HCT116 (cell line): ENCODE measurements around the gene LRP2. TPM values are rescaled to one million over a fixed set of nuclear protein-coding genes. Genes with fewer than 3 reads are reported as not detected.

Experiments
- ATAC-seq: fragments of 200-7000 bp; cut with Tn5 transposase; 2 replicates; pipeline ENCODE4 v1.9.1; 2020; ENCODE audit warnings: mild to moderate bottlenecking, moderate library complexity
- BruUV-seq: library from RNA; stranded (reverse); fragments of 400-500 nt; replicated peaks from 2 replicates; lab custom pipeline; 2021; lab: Mats Ljungman, UMichigan
- CTCF ChIA-PET: fragments of 300-600 bp; sonication (Branson Sonifier 250); formaldehyde crosslinking; loops from one replicate; lab custom pipeline; 2021; ENCODE audit warnings: antibody characterized with exemption; lab: Charles Lee
- POLR2A ChIA-PET: fragments of 300-600, 350-600 bp; sonication (Branson Sonifier 250); formaldehyde crosslinking; loops from one replicate; lab custom pipeline; 2021; ENCODE audit warnings: antibody characterized with exemption; lab: Charles Lee
- RAD21 ChIA-PET, 2 experiments: fragments of 300-600 bp; sonication (Branson Sonifier 250); formaldehyde crosslinking; loops; one replicate each; lab custom pipeline; 2023; ENCODE audit warnings: low total read pairs in 2 of 2; ENCODE audit not compliant: uncharacterized antibody in 2 of 2, unreplicated experiment in 2 of 2, low non-redundant PET in 1 of 2; lab: Charles Lee
- DNase-seq: peaks from one replicate; pipeline ENCODE4 v3.0.0-alpha.2; 2010; ENCODE audit warnings: low read depth, low spot score
- H2AFZ ChIP-seq: fragments of 200-600 bp; shearing (Covaris generic), sonication (generic); 2 replicates; pipeline ENCODE4 v1.6.1; 2017; ENCODE audit warnings: low read depth, mixed run types, mixed read lengths, antibody characterized with exemption, low read length; ENCODE audit not compliant: poor library complexity, severe bottlenecking
- H3K27ac ChIP-seq: 2 replicates; pipeline ENCODE4 v1.5.1; 2012; ENCODE audit warnings: low read depth, low read length
- H3K27me3 ChIP-seq: fragments of 200-600 bp; sonication (generic); 2 replicates; pipeline ENCODE4 v1.6.1; 2016; ENCODE audit warnings: mixed run types, low read length, mixed read lengths; ENCODE audit not compliant: insufficient read depth
- H3K36me3 ChIP-seq, 2 experiments: fragments of 200-500 bp in 1 of 2; fragments of 200-600 bp in 1 of 2; sonication (Bioruptor generic) in 1 of 2; sonication (generic) in 1 of 2; 2 replicates each; pipeline versions ENCODE4 v1.5.1 to v1.6.1; 2014 to 2016; ENCODE audit warnings: low read length in 2 of 2, inconsistent platforms in 1 of 2, mixed read lengths in 1 of 2, mixed run types in 1 of 2; ENCODE audit not compliant: insufficient read depth in 2 of 2, control insufficient read depth in 1 of 2
- H3K4me1 ChIP-seq, 2 experiments: fragments of 200-600 bp in 1 of 2; sonication (generic) in 1 of 2; 2 replicates each; pipeline versions ENCODE4 v1.5.1 to v1.6.1; 2012 to 2017; ENCODE audit warnings: low read length in 2 of 2, inconsistent platforms in 1 of 2, mild to moderate bottlenecking in 1 of 2, mixed read lengths in 1 of 2, mixed run types in 1 of 2, moderate library complexity in 1 of 2; ENCODE audit not compliant: insufficient read depth in 2 of 2, control insufficient read depth in 1 of 2
- H3K4me2 ChIP-seq: fragments of 200-600 bp; sonication (generic); 2 replicates; pipeline ENCODE4 v1.6.1; 2017; ENCODE audit warnings: mixed run types, low read length, mixed read lengths
- H3K4me3 ChIP-seq, 2 experiments: fragments of 200-600 bp in 1 of 2; sonication (generic) in 1 of 2; replicated peaks in 1 of 2; 2 replicates each; pipeline ENCODE4 v1.5.1; 2011 to 2016; ENCODE audit warnings: low read length in 2 of 2, control low read depth in 1 of 2, low read depth in 1 of 2, mild to moderate bottlenecking in 1 of 2, mixed read lengths in 1 of 2, mixed run types in 1 of 2
- H3K79me2 ChIP-seq: fragments of 200-600 bp; sonication (generic); 2 replicates; pipeline ENCODE4 v1.6.1; 2017; ENCODE audit warnings: mild to moderate bottlenecking, mixed run types, low read length, moderate library complexity, mixed read lengths; ENCODE audit not compliant: insufficient read depth
- H3K9ac ChIP-seq: fragments of 200-600 bp; sonication (generic); 2 replicates; pipeline ENCODE4 v1.6.1; 2016; ENCODE audit warnings: low read length, mixed read lengths
- H3K9me2 ChIP-seq: fragments of 200-600 bp; sonication (generic), shearing (Covaris generic); 2 replicates; pipeline ENCODE4 v1.6.1; 2017; ENCODE audit warnings: mixed run types, mild to moderate bottlenecking, moderate library complexity; ENCODE audit not compliant: insufficient read depth
- H3K9me3 ChIP-seq, 2 experiments: fragments of 200-500 bp in 1 of 2; fragments of 200-600 bp in 1 of 2; sonication (Bioruptor generic) in 1 of 2; sonication (generic) in 1 of 2; 2 replicates each; pipeline ENCODE4 v1.6.1; 2014 to 2017; ENCODE audit warnings: low read length in 2 of 2, mixed read lengths in 2 of 2, inconsistent platforms in 1 of 2, low read depth in 1 of 2, mild to moderate bottlenecking in 1 of 2, mixed run types in 1 of 2, moderate library complexity in 1 of 2; ENCODE audit not compliant: control insufficient read depth in 1 of 2, insufficient read depth in 1 of 2
- H4K20me1 ChIP-seq: fragments of 200-600 bp; sonication (generic), shearing (Covaris generic); 2 replicates; pipeline ENCODE4 v1.6.1; 2017; ENCODE audit warnings: mixed run types, mild to moderate bottlenecking, moderate library complexity; ENCODE audit not compliant: insufficient read depth
- ATF3 ChIP-seq: IDR thresholded peaks from 2 replicates; pipeline ENCODE4 v1.6.1; 2012
- CBX3 ChIP-seq: IDR thresholded peaks from 2 replicates; pipeline ENCODE4 v1.6.1; 2012; ENCODE audit warnings: low read depth
- EGR1 ChIP-seq: IDR thresholded peaks from 2 replicates; pipeline ENCODE4 v1.6.1; 2012; ENCODE audit warnings: low read depth
- ELF1 ChIP-seq: IDR thresholded peaks from 2 replicates; pipeline ENCODE4 v1.6.1; 2012; ENCODE audit warnings: low read depth, borderline replicate concordance
- EZH2 ChIP-seq: fragments of 200-600 bp; sonication (generic); IDR thresholded peaks from 2 replicates; pipeline ENCODE4 v1.6.1; 2017; ENCODE audit warnings: antibody characterized with exemption, mixed run types
- EZH2phosphoT487 ChIP-seq: fragments of 200-600 bp; IDR thresholded peaks from 2 replicates; pipeline ENCODE4 v1.6.1; 2018; ENCODE audit warnings: antibody characterized with exemption, borderline replicate concordance
- FOSL1 ChIP-seq: IDR thresholded peaks from 2 replicates; pipeline ENCODE4 v1.6.1; 2012; ENCODE audit warnings: low read depth
- JUND ChIP-seq: IDR thresholded peaks from 2 replicates; pipeline ENCODE4 v1.6.1; 2012
- POLR2AphosphoS5 ChIP-seq: IDR thresholded peaks from 2 replicates; pipeline ENCODE4 v1.6.1; 2011; ENCODE audit warnings: mild to moderate bottlenecking, low read depth, low read length, moderate library complexity
- REST ChIP-seq: IDR thresholded peaks from 2 replicates; pipeline ENCODE4 v1.6.1; 2012; ENCODE audit warnings: low read depth
- SIN3A ChIP-seq: IDR thresholded peaks from 2 replicates; pipeline ENCODE4 v1.6.1; 2012; ENCODE audit warnings: low read depth
- SP1 ChIP-seq: IDR thresholded peaks from 2 replicates; pipeline ENCODE4 v1.6.1; 2012; ENCODE audit warnings: low read depth
- TCF7L2 ChIP-seq: IDR thresholded peaks from 2 replicates; pipeline ENCODE4 v1.7.0; 2011; ENCODE audit warnings: borderline replicate concordance, inconsistent platforms; ENCODE audit not compliant: insufficient read depth, insufficient read length; ENCODE audit errors: extremely low read depth
- YY1 ChIP-seq: IDR thresholded peaks from 2 replicates; pipeline ENCODE4 v1.6.1; 2011; ENCODE audit warnings: low read length, low read depth, moderate library complexity, mild to moderate bottlenecking; ENCODE audit not compliant: insufficient replicate concordance; ENCODE audit errors: extremely low read depth
- ZNF274 ChIP-seq: fragments of 200-500 bp; sonication (Bioruptor generic); IDR thresholded peaks from 2 replicates; pipeline ENCODE4 v1.6.1; 2014; ENCODE audit warnings: mild to moderate bottlenecking, low read depth, low read length, inconsistent platforms
- intact Hi-C: fragments of 100-400 bp; cut with micrococcal nuclease; formaldehyde crosslinking; loops from 2 replicates; pipeline ENCODE4 v1.10.0; 2022
- total RNA-seq: library from RNA; stranded (reverse); gene quantifications from one replicate; pipeline ENCODE4 v1.2.1, GENCODE V29; 2021; ENCODE audit not compliant: unreplicated experiment

LRP2 gene
- total RNA-seq, 1 experiment from 2014 or later: 0.20 TPM

DNA sequence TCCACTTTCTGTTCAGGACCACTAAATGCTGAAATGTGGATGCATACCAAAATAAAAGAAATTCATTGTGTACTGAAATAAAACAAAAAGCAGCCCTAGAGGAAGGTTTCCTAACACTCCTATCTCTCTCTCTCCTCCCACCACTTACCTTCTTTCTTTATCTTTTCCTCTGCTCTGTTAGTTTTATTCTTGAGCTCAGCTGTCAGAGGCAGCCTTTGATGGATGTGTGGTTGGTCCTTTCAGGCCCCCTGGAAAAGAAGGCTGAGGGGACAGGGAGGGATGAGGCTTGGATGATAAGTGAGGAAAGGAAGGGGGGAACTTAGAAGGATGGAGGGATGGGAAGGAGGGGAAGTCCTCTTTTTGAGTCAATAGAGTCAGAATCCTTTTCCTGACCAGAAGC lies 245.3 kb downstream of the LRP2 start:
- Histone ChIP-seq H3K27ac (no peak overlapping the region), H4K20me1 (no peaks in the 10 kb centered on the region), H2AFZ (no peak overlapping the region), H3K79me2 (no peaks in the 10 kb centered on the region), H3K4me2 (no peak overlapping the region), H3K9ac (no peak overlapping the region), H3K4me1 (no peaks in the 10 kb centered on the region)
- ATAC-seq (no peak), DNase-seq (no peak)
- RAD21 ChIA-PET: no interaction called here
- no TSS peak for BruUV-seq
- TF ChIP-seq POLR2AphosphoS5 (no peak), SIN3A (no peak)
- TF ChIP-seq, all 23 proteins: peak for 0
- H3K4me3 ChIP-seq: no peak overlapping the region
- H3K9me3 ChIP-seq: no peaks in the 10 kb centered on the region
- peaks cover 12% of the 10 kb centered on the region; the same call in 1 of the 2 replicates for H3K27me3 ChIP-seq
- POLR2A ChIA-PET: no interaction called here
- no peaks in the 10 kb centered on the region for H3K9me2 ChIP-seq
- CTCF ChIA-PET: interaction anchor here (1.4 kb wide), 1 partner anchor 15 kb away, joined by 3 read pairs; no protein-coding TSS in a partner anchor
- H3K36me3 ChIP-seq: no peaks in the 10 kb centered on the region
- intact Hi-C loops: loop anchor here (10.0 kb wide), 1 partner anchor 658 kb away; no protein-coding TSS in a partner anchor

GRCh38 chr2:169116327-169116726 lies 246.0 kb downstream of the LRP2 start:
- H2AFZ ChIP-seq: no peak overlapping the region
- DNase-seq (no peak), ATAC-seq (no peak)
- H3K9ac ChIP-seq: no peak overlapping the region
- no peak overlapping the region for H3K4me2 ChIP-seq
- no peaks in the 10 kb centered on the region for H3K4me1 ChIP-seq
- no TSS peak for BruUV-seq
- H3K27me3 ChIP-seq: peaks cover 12% of the 10 kb centered on the region; the same call in 1 of the 2 replicates
- intact Hi-C loops: loop anchor here (10.0 kb wide), 1 partner anchor 658 kb away; no protein-coding TSS in a partner anchor
- no peaks in the 10 kb centered on the region for H4K20me1 ChIP-seq
- H3K79me2 ChIP-seq: no peaks in the 10 kb centered on the region
- CTCF ChIA-PET: interaction anchor here (1.1 to 1.4 kb wide), 2 partner anchors 16 kb away, joined by 3 to 4 read pairs; no protein-coding TSS in a partner anchor
- H3K36me3 ChIP-seq: no peaks in the 10 kb centered on the region
- RAD21 ChIA-PET: no interaction called here
- H3K4me3 ChIP-seq: no peak overlapping the region
- POLR2A ChIA-PET: no interaction called here
- H3K27ac ChIP-seq: no peak overlapping the region
- H3K9me3 ChIP-seq: no peaks in the 10 kb centered on the region
- no peaks in the 10 kb centered on the region for H3K9me2 ChIP-seq
- TF ChIP-seq POLR2AphosphoS5 (no peak), EZH2 (no peak), ATF3 (no peak), CBX3 (no peak), JUND (no peak), EGR1 (no peak), SIN3A (no peak), ELF1 (no peak), TCF7L2 (no peak), FOSL1 (no peak), REST (no peak), YY1 (no peak), ZNF274 (no peak), SP1 (no peak), EZH2phosphoT487 (no peak)
